ENCODE measurements around the gene CLNK. TPM values are rescaled to one million over a fixed set of nuclear protein-coding genes. Genes with fewer than 3 reads are reported as not detected.

CLNK gene
- total and polyA plus RNA-seq, 2 of the 8 experiments (the other 6 are each of a cell fraction or from before 2014, with no cell fraction given), result not detected

DNA sequence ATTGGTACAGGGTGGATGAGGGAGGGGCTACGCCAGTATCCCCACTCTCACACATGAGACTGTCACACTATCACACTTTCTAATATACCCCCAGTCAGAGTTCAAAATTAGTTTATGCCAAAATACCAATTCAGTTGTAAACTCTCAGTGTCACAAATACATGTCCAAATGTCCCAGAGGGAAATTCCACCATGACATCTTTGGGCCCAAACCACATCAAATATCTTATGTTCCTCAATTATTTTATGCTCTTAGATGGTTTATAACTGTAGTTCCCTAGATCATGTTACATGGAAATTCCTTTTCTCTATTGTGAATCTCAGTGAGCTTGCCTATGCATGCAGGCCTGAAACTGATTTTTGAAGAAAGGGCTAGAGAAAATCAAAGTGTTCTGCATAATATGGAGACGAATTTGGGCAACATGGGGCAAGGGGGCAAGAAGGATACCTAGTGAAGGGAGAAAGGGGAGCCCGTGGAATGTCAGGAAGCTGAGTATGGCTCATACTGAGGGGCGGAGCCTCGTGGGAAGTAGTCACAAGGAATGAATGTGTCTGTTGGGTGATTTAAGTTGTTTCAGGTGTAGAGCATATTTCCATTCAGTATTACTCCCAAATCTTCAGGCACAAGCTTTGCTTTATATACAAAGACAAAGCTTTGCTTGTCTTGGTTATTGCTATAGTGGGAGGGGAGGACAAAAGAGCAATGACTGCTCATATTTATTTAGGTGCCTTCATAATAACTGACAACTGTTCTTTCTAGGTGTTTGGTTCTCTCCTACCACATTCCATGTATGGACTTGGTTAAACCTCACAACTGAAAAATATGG, 40.8 kb downstream of the CLNK start:
- H3K9ac ChIP-seq (replicated peaks in 1 of 4; ENCODE audit: extremely low read depth in 1 of 4, low read depth in 3 of 4, low read length in 3 of 4), result no peak overlapping the region
- H3K4ac ChIP-seq (replicated peaks; ENCODE audit: insufficient read length, low read depth, low read length), result no peak overlapping the region
- no peak overlapping the region for H2AFZ ChIP-seq (ENCODE audit: low read length)
- no peak overlapping the region for H2BK120ac ChIP-seq (replicated peaks; ENCODE audit: low read depth, low read length)
- H3K4me1 ChIP-seq (replicated peaks in 1 of 4; ENCODE audit: control insufficient read depth in 3 of 4, insufficient read depth in 4 of 4, low read length in 3 of 4), result no peaks in the 10 kb centered on the region; a peak in 1 of 7 replicates
- no peak overlapping the region for H4K5ac ChIP-seq (ENCODE audit: insufficient read length, low read depth, low read length)
- H4K91ac ChIP-seq (replicated peaks; ENCODE audit: insufficient read length, low read length), result no peak overlapping the region
- no peak overlapping the region for H3K18ac ChIP-seq (ENCODE audit: extremely low read depth, low read length)
- no peak overlapping the region for H4K8ac ChIP-seq (ENCODE audit: extremely low read depth, insufficient read depth, low read length)
- no peaks in the 10 kb centered on the region for H3K79me1 ChIP-seq (ENCODE audit: low read depth, low read length)
- DNase-seq (ENCODE audit: low read depth in 1 of 2, low spot score in 2 of 2) (no peak), FAIRE-seq (no peak)
- no peaks in the 10 kb centered on the region for H4K20me1 ChIP-seq (replicated peaks in 1 of 2; ENCODE audit: control insufficient read depth in 1 of 2, insufficient read depth in 2 of 2, low read length in 2 of 2)
- no peak overlapping the region for H3K4me2 ChIP-seq (ENCODE audit: insufficient read depth in 1 of 2, low read depth in 2 of 2, low read length in 2 of 2)
- no peak overlapping the region for H3K14ac ChIP-seq (ENCODE audit: insufficient read length)
- H3K36me3 ChIP-seq (ENCODE audit: control insufficient read depth in 2 of 4, insufficient read depth in 4 of 4, low read length in 3 of 4), result no peaks in the 10 kb centered on the region
- 86% methylated on average over 5 of the region's 5 CpGs; no CpG with 5 or more reads in 1 of the 2 experiments for WGBS, 2 experiments (ENCODE audit: extremely low coverage in 1 of 2, insufficient coverage in 1 of 2, insufficient read length in 1 of 2, insufficient replicate concordance in 2 of 2, low coverage in 1 of 2, low lambda C conversion rate in 2 of 2, missing lambda C conversion rate in 1 of 2)
- H3K4me3 ChIP-seq (ENCODE audit: extremely low read depth in 1 of 4, insufficient read depth in 2 of 4, low read depth in 3 of 4, low read length in 4 of 4), result no peak overlapping the region
- no peak overlapping the region for H3K23ac ChIP-seq (ENCODE audit: insufficient read length)
- H3K56ac ChIP-seq (replicated peaks; ENCODE audit: insufficient read length, low read depth, low read length), result no peak overlapping the region
- no peak for TF ChIP-seq TAF7 (optimal IDR thresholded peaks at IDR 0.05; ENCODE audit: borderline replicate concordance, low read depth, low read length)
- TF ChIP-seq CHD2 (IDR thresholded peaks at IDR 0.05; ENCODE audit: low read length), result no peak
- no peak for TF ChIP-seq TBP (IDR thresholded peaks at IDR 0.05; ENCODE audit: low read depth, low read length)
- TF ChIP-seq PHF8 (conservative IDR thresholded peaks at IDR 0.05; ENCODE audit: low read depth, low read length), result no peak
- no peak for TF ChIP-seq RAD21 (IDR thresholded peaks at IDR 0.05 in 1 of 2, conservative IDR thresholded peaks at IDR 0.05 in 1 of 2; ENCODE audit: low read depth in 2 of 2, low read length in 2 of 2)
- TF ChIP-seq SIN3A (conservative IDR thresholded peaks at IDR 0.05 in 1 of 2, IDR thresholded peaks at IDR 0.05 in 1 of 2; ENCODE audit: low read depth in 1 of 2, low read length in 2 of 2), result no peak
- TF ChIP-seq YY1 (IDR thresholded peaks at IDR 0.05; ENCODE audit: low read depth, low read length), result no peak
- TF ChIP-seq SP2 (IDR thresholded peaks at IDR 0.05; ENCODE audit: low read length), result no peak
- TF ChIP-seq EP300 (IDR thresholded peaks at IDR 0.05; ENCODE audit: borderline replicate concordance in 1 of 2, low read depth in 2 of 2, low read length in 2 of 2), result no peak
- no peak overlapping the region for H3K27ac ChIP-seq (ENCODE audit: low read depth, low read length)
- H2BK12ac ChIP-seq (ENCODE audit: low read depth, low read length), result no peak overlapping the region
- no peaks in the 10 kb centered on the region for H3K27me3 ChIP-seq (replicated peaks in 1 of 4; ENCODE audit: control insufficient read depth in 3 of 4, extremely low read depth in 1 of 4, insufficient read depth in 3 of 4, low read length in 3 of 4)
- no peak overlapping the region for H2BK5ac ChIP-seq (ENCODE audit: low read depth, low read length)
- H3K9me3 ChIP-seq (ENCODE audit: insufficient read depth in 2 of 2, low read depth in 1 of 2, low read length in 1 of 2), result no peaks in the 10 kb centered on the region
- no peak overlapping the region for H2BK15ac ChIP-seq (ENCODE audit: low read length)
- no peaks in the 10 kb centered on the region for H3K23me2 ChIP-seq (ENCODE audit: low read depth, low read length)
- ChIA-PET CTCF (ENCODE audit: partially characterized antibody) (no interaction called here), POLR2A (ENCODE audit: partially characterized antibody) (no interaction called here)
- no peaks in the 10 kb centered on the region for H3K79me2 ChIP-seq (ENCODE audit: control insufficient read depth in 1 of 2, insufficient read depth in 2 of 2, low read length in 2 of 2)
- H2BK20ac ChIP-seq (ENCODE audit: low read length), result no peak overlapping the region
- H2AK5ac ChIP-seq (ENCODE audit: low read depth, low read length), result no peak overlapping the region
